GM13977 (cell line): Measurements from ENCODE around the gene BRPF3.

Experiments
- DNase-seq: peaks from one replicate; pipeline ENCODE4 v3.0.0; 2012; ENCODE audit warnings: low spot score
- in situ Hi-C: fragments of 300-500 bp; cut with MboI; formaldehyde crosslinking; loops from one replicate; pipeline ENCODE4 v1.12.0; 2022; ENCODE audit warnings: low sequenced_read_pairs, low pct_unique_long_range_greater_than_20kb, mixed read lengths, inconsistent platforms; ENCODE audit not compliant: unreplicated experiment
- TF ChIP-seq, protein P1 (sequence below): IDR thresholded peaks from 2 replicates; pipeline ENCODE4 v1.5.1; 2012; ENCODE audit warnings: mild to moderate bottlenecking, control low read depth; ENCODE audit not compliant: insufficient read depth; ENCODE audit errors: extremely low read depth, missing control alignments

Gene BRPF3

DNA sequence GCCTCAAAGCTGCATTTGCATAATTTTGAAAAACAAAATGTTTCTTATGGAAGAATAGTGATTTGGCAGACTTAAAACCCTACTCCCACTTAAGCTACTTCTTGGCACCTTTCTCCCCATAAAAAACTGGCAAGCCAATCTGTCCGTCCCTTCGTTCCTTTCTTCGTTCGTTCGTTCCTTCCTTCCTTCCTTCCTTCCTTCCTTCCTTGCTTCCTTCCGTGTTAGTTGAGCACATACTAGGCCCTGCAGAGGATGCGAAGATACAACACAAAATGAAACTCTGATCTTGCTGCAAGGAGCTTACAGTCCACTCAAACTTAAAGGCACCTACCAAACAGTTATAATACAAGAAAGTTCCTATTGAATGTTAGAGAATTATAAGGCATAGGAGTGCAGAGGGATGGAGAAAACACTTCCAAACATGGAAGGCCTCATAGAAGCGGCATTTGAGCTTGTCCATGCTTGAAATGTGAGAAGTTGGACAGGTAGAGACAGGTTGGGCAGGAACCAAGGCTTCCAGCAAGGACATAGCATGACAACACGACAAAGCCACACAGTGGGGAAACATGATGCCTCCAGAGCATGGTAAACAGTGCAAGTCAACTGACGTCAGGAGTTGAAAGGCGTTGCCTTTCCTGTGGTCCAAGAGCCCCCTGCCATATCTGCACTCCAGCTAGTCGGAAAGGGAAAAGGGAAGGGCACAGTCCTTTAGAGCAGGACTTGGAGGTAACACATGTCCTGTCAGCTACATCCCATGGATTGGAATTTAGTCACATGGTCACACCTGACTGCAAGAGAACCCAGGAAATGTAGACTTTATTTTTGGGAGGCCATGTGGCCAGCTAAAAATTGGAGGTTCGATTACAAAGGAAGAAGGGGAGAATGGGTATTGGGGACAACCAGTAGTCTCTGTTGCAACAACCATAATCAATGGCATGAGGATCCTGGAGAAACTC lies 80.3 kb downstream of the BRPF3 start:
- TF ChIP-seq, protein P1, sequence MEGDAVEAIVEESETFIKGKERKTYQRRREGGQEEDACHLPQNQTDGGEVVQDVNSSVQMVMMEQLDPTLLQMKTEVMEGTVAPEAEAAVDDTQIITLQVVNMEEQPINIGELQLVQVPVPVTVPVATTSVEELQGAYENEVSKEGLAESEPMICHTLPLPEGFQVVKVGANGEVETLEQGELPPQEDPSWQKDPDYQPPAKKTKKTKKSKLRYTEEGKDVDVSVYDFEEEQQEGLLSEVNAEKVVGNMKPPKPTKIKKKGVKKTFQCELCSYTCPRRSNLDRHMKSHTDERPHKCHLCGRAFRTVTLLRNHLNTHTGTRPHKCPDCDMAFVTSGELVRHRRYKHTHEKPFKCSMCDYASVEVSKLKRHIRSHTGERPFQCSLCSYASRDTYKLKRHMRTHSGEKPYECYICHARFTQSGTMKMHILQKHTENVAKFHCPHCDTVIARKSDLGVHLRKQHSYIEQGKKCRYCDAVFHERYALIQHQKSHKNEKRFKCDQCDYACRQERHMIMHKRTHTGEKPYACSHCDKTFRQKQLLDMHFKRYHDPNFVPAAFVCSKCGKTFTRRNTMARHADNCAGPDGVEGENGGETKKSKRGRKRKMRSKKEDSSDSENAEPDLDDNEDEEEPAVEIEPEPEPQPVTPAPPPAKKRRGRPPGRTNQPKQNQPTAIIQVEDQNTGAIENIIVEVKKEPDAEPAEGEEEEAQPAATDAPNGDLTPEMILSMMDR, result no peak
- DNase-seq, result no peak
- in situ Hi-C loops, result no loop called here

DNA sequence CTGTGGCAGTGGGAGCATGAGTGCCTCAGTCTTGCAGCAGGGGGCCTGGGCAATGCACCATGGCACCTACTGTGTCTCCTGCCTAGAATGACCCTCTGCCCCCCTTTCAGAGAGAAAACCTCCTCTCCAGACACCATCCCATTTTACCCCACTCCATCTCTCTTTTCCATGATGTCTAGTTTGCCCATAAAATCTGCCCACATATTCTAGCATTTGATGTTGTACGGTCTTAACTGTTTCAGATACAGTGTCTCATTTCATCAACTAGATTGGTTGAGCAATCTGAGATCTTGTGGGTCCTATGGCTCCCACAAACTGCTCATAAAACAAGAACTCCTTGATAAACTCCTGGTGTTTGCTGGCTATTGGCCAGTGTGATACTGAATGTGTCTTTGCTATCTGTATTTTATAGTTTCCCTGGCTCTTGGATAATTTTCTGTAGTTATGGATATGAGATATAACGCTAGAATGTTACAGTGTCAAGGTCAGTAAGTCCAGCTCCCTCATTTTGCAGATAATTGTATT lies 81.5 kb downstream of the BRPF3 start:
- in situ Hi-C loops, result no loop called here
- DNase-seq, result no peak
- TF ChIP-seq, protein P1, result no peak

GRCh38 chr6:36280467-36280866 lies 83.9 kb downstream of the BRPF3 start:
- in situ Hi-C loops, result no loop called here
- TF ChIP-seq, protein P1, result no peak
- DNase-seq, result no peak

DNA sequence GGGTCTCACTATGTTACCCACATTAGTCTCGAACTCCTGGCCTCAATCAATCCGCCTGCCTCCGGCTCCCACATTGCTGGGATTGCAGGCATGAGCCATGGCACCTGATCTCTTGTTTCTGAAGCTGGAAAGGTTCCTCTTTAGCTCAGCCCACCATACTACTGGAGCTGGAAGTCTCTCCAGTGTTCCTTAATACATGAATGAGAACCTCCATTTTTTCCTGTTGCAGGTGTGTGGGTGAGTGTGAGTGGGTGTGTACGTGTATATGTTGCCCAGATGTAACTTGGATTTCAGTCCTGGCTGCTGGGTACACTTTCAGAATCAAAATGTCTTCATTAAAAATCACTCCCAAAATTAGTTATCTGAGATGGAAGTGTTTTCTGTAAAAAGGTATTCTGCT lies 84.4 kb downstream of the BRPF3 start:
- in situ Hi-C loops, result no loop called here
- no peak for DNase-seq

More for the DNA sequence above, 84.4 kb downstream of the BRPF3 start:
- TF ChIP-seq, protein P1, result no peak
